HEK293T (cell line): ENCODE results near the gene HMOX1.

Source experiments
- CTCF ChIA-PET: fragments of 350-600 bp; formaldehyde crosslinking; extraction: SDS; loops from one replicate; lab custom pipeline; 2021; ENCODE audit warnings: antibody characterized with exemption, inconsistent platforms; lab: Yijun Ruan, JAX
- POLR2A ChIA-PET: fragments of 350-600 bp; formaldehyde crosslinking; extraction: SDS; loops from one replicate; lab custom pipeline; 2020; ENCODE audit warnings: antibody characterized with exemption, inconsistent platforms; lab: Yijun Ruan, JAX
- DNase-seq: peaks from one replicate; pipeline ENCODE4 v3.0.0; 2012; ENCODE audit warnings: mixed read lengths; ENCODE audit errors: extremely low spot score
- ARNT ChIP-seq: fragments of 450-650 bp; IDR thresholded peaks from 2 replicates; pipeline ENCODE4 v1.6.1; 2017; ENCODE audit warnings: mild to moderate bottlenecking
- BHLHE40 ChIP-seq: fragments of 450-650 bp; IDR thresholded peaks from 2 replicates; pipeline ENCODE4 v1.6.1; 2016; ENCODE audit warnings: mild to moderate bottlenecking, moderate library complexity, borderline replicate concordance
- CTBP1 ChIP-seq: fragments of 450-650 bp; IDR thresholded peaks from 2 replicates; pipeline ENCODE4 v1.6.1; 2016; ENCODE audit warnings: borderline replicate concordance
- ELF4 ChIP-seq: fragments of 450-650 bp; IDR thresholded peaks from 2 replicates; pipeline ENCODE4 v1.6.1; 2017; ENCODE audit warnings: antibody characterized with exemption
- FOXA1 ChIP-seq: fragments of 450-650 bp; IDR thresholded peaks from 2 replicates; pipeline ENCODE4 v1.6.1; 2016; ENCODE audit warnings: mild to moderate bottlenecking
- FOXK2 ChIP-seq: fragments of 450-650 bp; IDR thresholded peaks from 2 replicates; pipeline ENCODE4 v1.6.1; 2016; ENCODE audit warnings: mild to moderate bottlenecking
- FOXM1 ChIP-seq: fragments of 450-650 bp; IDR thresholded peaks from 2 replicates; pipeline ENCODE4 v1.6.1; 2017; ENCODE audit warnings: mild to moderate bottlenecking, borderline replicate concordance
- HDGF ChIP-seq: fragments of 450-650 bp; IDR thresholded peaks from 2 replicates; pipeline ENCODE4 v1.6.1; 2017; ENCODE audit warnings: antibody characterized with exemption, borderline replicate concordance
- L3MBTL2 ChIP-seq: fragments of 450-650 bp; conservative IDR thresholded peaks from 2 replicates; pipeline ENCODE4 v1.6.1; 2016; ENCODE audit warnings: mild to moderate bottlenecking
- LEF1 ChIP-seq: fragments of 450-650 bp; IDR thresholded peaks from 2 replicates; pipeline ENCODE4 v1.6.1; 2017; ENCODE audit warnings: mild to moderate bottlenecking, borderline replicate concordance
- NFRKB ChIP-seq: fragments of 450-650 bp; IDR thresholded peaks from 2 replicates; pipeline ENCODE4 v1.6.1; 2016; ENCODE audit warnings: mild to moderate bottlenecking, moderate library complexity
- SP1 ChIP-seq: fragments of 450-650 bp; IDR thresholded peaks from 2 replicates; pipeline ENCODE4 v1.6.1; 2017
- SUZ12 ChIP-seq: fragments of 450-650 bp; IDR thresholded peaks from 2 replicates; pipeline ENCODE4 v1.6.1; 2016; ENCODE audit warnings: mild to moderate bottlenecking
- TARDBP ChIP-seq: fragments of 450-650 bp; IDR thresholded peaks from 2 replicates; pipeline ENCODE4 v1.6.1; 2016
- ZNF384 ChIP-seq: fragments of 450-650 bp; IDR thresholded peaks from 2 replicates; pipeline ENCODE4 v1.6.1; 2016
- TF ChIP-seq, protein P1 (sequence below): fragments of 450-650 bp; IDR thresholded peaks from 2 replicates; pipeline ENCODE4 v1.6.1; 2016

HMOX1 gene

DNA sequence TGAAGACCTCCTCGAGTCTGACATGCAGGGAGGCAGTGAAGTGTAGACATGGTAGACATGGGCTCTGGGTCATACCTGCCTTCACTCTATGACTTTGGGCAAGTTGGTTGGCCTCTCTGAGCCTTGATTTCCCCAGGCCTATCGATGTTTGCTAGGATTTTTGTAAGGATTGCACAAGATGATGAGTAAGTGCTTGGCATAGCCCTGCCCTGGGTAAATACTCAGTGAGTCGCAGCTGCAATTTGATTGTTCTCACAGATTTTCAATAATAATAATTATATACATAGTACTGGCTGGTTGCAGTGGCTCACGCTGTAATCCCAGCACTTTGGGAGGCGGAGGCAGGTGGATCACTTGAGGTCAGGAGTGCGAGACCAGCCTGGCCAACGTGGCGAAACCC lies 37.2 kb downstream of the HMOX1 start:
- ChIA-PET CTCF (no interaction called here), POLR2A (interaction anchor here (0.6 kb wide), 1 partner anchor 12 kb away, joined by 3 read pairs; no protein-coding TSS in a partner anchor)
- TF ChIP-seq TARDBP (no peak), SUZ12 (no peak), FOXM1 (no peak), LEF1 (no peak)
- DNase-seq: no peak

DNA sequence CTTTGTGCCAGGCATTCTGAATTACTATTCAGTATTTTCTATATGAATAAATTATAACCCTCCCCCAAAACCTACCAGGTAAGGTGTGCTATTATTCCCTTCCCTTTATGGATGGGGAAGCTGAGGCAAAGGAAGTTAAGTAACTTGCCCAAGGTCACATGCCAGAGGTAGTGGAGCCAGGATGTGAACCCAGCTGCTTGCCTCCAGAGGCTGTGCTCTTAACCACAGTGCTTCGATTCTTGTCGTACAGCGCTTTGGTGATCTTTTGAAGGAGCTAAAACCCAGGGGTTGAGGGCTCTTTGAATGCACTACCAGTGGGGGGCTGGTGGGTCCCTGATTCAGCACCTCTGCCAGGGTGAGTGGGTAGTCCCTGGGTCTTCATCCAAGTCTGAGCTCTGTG lies 37.8 kb downstream of the HMOX1 start:
- no peak for TF ChIP-seq ARNT
- TF ChIP-seq FOXK2: no peak
- TF ChIP-seq L3MBTL2: no peak
- no peak for TF ChIP-seq SUZ12
- TF ChIP-seq ZNF384: no peak
- TF ChIP-seq, protein P1, sequence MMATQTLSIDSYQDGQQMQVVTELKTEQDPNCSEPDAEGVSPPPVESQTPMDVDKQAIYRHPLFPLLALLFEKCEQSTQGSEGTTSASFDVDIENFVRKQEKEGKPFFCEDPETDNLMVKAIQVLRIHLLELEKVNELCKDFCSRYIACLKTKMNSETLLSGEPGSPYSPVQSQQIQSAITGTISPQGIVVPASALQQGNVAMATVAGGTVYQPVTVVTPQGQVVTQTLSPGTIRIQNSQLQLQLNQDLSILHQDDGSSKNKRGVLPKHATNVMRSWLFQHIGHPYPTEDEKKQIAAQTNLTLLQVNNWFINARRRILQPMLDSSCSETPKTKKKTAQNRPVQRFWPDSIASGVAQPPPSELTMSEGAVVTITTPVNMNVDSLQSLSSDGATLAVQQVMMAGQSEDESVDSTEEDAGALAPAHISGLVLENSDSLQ: no peak
- no peak for TF ChIP-seq BHLHE40
- no peak for TF ChIP-seq LEF1
- TF ChIP-seq CTBP1: no peak
- no peak for TF ChIP-seq FOXM1
- TF ChIP-seq FOXA1: no peak
- TF ChIP-seq HDGF: no peak
- no peak for TF ChIP-seq ELF4
- no peak for TF ChIP-seq SP1
- no peak for TF ChIP-seq NFRKB
- no peak for TF ChIP-seq TARDBP
- ChIA-PET CTCF (interaction anchor here (0.8 kb wide), 1 partner anchor 12 kb away, joined by 6 read pairs; no protein-coding TSS in a partner anchor), POLR2A (interaction anchor here (0.6 kb wide), 1 partner anchor 12 kb away, joined by 3 read pairs; no protein-coding TSS in a partner anchor)
- DNase-seq: no peak

DNA sequence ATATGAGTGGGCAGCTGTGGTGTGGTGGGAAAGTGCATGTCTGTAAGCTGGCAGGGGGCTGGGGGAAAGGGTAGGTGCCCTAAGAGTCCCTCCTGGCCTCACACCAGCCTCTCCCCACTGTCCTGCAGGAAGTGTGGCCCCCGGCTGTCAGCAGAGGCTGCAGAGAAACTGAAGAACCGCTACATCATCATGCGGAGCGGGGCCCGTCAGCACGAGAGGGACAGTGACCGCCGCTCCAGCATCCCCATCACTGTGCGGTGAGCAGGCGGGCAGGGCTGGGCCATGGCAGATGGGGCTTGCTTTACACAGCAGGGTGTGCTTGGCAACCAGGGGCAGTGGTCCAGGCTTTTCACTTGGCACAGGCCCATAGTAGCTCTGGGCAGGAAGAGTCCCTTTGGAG lies 38.9 kb downstream of the HMOX1 start:
- ChIA-PET POLR2A (no interaction called here), CTCF (interaction anchor here (0.8 to 1.2 kb wide), 2 partner anchors 11 kb away, joined by 4 to 6 read pairs; no protein-coding TSS in a partner anchor)
- DNase-seq: no peak
- TF ChIP-seq, protein P1: no peak
- TF ChIP-seq L3MBTL2 (no peak), BHLHE40 (no peak), CTBP1 (no peak), TARDBP (no peak), ARNT (no peak), ZNF384 (no peak), SP1 (no peak), ELF4 (no peak), NFRKB (no peak), FOXM1 (no peak), SUZ12 (no peak), LEF1 (no peak), FOXA1 (no peak), HDGF (no peak), FOXK2 (no peak)

DNA sequence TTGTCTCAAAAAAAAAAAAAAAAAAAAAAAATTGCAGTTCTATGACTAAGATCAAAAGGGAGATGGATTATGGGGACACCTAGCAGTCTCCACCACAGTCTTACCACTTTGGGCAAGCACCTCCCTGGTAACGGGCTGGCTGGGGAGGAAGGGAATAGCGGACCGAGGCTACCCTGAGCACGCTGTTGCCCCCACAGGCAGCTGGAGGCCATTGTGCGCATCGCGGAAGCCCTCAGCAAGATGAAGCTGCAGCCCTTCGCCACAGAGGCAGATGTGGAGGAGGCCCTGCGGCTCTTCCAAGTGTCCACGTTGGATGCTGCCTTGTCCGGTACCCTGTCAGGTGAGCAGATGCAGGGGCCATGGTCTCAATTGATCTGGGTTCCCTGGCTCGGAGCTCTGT lies 40.2 kb downstream of the HMOX1 start:
- no peak for DNase-seq
- POLR2A ChIA-PET: interaction anchor here (0.9 kb wide), 1 partner anchor 15 kb away, joined by 3 read pairs; no protein-coding TSS in a partner anchor
- CTCF ChIA-PET: interaction anchor here (1.1 kb wide), 1 partner anchor 10 kb away, joined by 4 read pairs; no protein-coding TSS in a partner anchor
- TF ChIP-seq L3MBTL2 (no peak), HDGF (no peak), NFRKB (no peak), SP1 (no peak), TARDBP (no peak), FOXA1 (no peak), ZNF384 (no peak), FOXM1 (no peak), LEF1 (no peak), BHLHE40 (no peak), SUZ12 (no peak), ELF4 (no peak), CTBP1 (no peak), ARNT (no peak)
- TF ChIP-seq, protein P1: no peak

DNA sequence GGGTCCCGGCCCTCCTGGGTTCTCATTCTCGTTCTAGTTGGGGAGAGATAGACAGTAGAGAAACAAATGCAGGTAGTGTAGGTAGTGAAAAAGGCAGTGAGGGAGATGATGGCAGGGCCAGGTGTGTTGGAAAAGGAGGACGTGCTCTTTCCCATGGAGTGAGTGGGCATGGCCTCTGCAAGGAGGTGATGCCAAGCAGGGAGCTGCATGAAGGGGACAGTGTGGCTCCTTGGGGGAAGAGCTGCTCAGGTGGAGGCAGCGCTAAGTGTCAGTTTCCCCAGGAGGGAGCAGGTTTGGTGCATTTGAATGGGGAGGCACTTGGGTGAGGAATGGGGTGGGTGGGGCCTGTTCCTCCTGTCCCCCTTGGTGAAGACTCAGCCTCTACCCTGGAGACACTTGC lies 41.2 kb downstream of the HMOX1 start:
- POLR2A ChIA-PET: no interaction called here
- no peak for DNase-seq
- CTCF ChIA-PET: interaction anchor here (0.6 to 1.1 kb wide), 2 partner anchors 9 to 490 kb away, joined by 3 to 4 read pairs; no protein-coding TSS in a partner anchor
- no peak for TF ChIP-seq BHLHE40
- no peak for TF ChIP-seq TARDBP
- no peak for TF ChIP-seq FOXA1
- no peak for TF ChIP-seq ELF4
- TF ChIP-seq CTBP1: no peak
- TF ChIP-seq, protein P1: no peak
- no peak for TF ChIP-seq ARNT
- TF ChIP-seq NFRKB: no peak
- no peak for TF ChIP-seq HDGF
- TF ChIP-seq SP1: no peak
- no peak for TF ChIP-seq FOXM1

DNA sequence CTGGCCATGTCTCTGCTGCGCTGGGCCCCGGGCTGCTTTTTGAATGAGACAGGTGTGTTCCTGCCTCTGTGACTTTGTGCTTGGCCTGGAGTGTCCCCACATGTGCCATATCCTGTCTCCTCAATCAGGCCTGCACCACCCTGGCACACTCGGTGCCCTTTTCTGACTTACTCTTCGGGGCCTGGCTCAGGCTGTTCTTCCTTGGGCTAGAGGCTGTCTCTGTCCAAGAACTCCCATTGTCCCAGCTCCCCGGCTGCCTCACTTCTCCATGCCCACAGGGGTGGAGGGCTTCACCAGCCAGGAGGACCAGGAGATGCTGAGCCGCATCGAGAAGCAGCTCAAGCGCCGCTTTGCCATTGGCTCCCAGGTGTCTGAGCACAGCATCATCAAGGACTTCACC lies 42.0 kb downstream of the HMOX1 start:
- DNase-seq: no peak
- TF ChIP-seq ZNF384: no peak
- no peak for TF ChIP-seq TARDBP
- TF ChIP-seq HDGF: no peak
- TF ChIP-seq SP1: no peak
- no peak for TF ChIP-seq BHLHE40
- TF ChIP-seq LEF1: no peak
- TF ChIP-seq ELF4: no peak
- TF ChIP-seq ARNT: no peak
- no peak for TF ChIP-seq NFRKB
- no peak for TF ChIP-seq FOXA1
- TF ChIP-seq FOXM1: no peak
- POLR2A ChIA-PET: no interaction called here
- CTCF ChIA-PET: no interaction called here
